ENCODE results near the gene TMIGD3.

TMIGD3 gene

GRCh38 chr1:111507411-111508201, 4.2 kb upstream of the TMIGD3 start:
- DNase-seq = peak; percentile 61

GRCh38 chr1:111506561-111506960, 3.1 kb upstream of the TMIGD3 start:
- no peak for DNase-seq

DNA sequence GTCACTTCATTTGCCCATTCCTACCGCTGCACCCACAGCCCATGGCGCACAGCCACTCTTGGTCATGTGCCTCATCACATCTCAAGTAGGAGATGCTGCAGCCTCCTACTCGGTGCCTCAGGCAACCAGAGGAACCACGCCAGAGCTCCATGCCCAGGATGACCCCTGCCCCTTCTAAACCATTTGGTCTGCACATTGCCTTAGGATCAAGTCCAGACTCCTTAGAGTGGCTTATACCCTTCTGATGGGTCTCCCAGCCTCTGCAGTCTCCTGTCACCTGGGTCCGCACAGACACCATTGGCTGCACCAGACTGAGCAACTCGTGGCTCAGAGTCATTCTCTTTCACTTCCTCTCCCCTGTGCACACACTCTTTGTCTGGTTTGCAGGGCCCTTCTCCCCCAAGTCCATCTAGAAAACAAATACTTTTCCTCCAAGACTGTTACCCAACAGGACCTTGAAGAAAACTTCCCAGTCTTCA, 2.2 kb upstream of the TMIGD3 start:
- DNase-seq = no peak

GRCh38 chr1:111504097-111504496, 664 bp upstream of the TMIGD3 start:
- DNase-seq = no peak

- DNase-seq = no peak
These were observed 1.8 kb downstream of the TMIGD3 start for GRCh38 chr1:111501645-111502044.

DNA sequence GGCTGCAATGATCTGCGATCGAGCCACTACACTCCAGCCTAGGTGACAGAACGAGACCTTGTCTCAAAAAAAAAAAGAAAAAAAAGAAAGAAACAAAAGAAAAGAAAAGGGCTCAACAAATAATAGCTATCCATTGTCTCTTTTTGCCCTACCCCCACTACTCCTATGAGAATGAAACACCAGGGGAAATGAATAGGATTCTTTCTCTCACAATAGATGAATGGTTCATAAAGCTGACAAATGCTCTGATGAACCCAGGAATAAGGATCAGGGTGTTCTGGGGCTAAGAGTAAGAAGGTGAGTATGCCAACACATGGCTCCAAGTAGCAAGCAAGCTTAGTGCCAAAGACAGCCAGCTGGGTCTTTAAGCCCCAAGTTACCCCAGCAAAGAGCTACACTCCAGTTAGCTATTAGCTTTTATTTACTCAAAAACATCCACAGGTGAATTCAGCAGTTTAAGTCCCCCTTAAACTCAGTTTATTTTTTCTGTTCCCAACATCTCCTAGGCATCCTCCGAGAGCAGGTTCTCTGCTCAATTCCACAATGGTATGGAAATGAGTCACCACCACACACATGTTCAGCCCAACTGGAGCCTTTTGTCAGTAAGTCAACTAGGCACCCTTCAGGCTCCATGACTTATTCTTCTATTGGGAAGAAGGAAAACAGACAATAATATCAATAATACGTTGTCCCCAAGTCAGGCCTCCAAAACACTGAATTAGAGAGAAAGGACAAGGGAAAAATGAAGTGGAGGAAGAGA, 4.2 kb downstream of the TMIGD3 start:
- no peak for DNase-seq

DNA sequence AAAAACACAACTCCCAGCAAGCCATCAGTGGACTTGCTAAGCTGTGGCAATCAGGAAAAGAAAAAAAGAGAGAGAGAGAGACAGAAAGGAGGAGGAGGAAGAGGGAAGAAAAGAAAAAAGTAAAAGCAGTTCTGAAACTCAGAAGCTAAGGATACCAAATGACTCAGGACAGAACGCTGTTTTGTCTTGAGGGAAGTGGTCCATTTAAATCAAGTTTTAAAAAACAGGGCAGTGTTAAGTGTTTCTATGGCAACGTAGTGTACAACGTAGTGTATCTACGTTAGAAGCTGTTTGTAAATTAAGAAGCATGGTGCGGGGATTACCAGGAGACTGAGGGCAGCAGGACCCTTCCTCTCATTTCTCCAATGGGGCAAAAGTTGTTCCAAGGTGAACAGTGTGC, 5.8 kb downstream of the TMIGD3 start:
- DNase-seq = no peak

GRCh38 chr1:111496398-111496797, 7.0 kb downstream of the TMIGD3 start:
- no peak for DNase-seq

GRCh38 chr1:111491070-111491469, 12.4 kb downstream of the TMIGD3 start:
- DNase-seq = no peak

DNA sequence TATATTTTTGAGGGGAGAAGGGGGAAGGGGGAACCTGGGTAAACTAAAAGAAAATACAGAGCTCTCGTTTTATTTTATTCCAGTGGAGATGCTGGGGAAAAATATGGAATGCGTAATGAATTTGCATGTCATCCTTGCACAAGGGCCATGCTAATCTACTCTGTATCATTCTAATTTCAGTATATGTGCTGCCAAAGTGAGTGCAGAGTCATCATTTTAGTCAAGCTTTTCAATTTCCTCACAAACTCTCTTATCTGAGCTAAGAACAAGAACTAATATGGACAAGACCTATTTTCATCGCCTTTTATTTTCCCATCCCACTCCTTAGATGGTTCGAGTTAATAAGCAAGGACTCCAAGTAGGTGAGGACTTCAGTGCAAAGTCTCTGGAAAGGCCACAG, 13.2 kb downstream of the TMIGD3 start:
- DNase-seq = no peak

DNA sequence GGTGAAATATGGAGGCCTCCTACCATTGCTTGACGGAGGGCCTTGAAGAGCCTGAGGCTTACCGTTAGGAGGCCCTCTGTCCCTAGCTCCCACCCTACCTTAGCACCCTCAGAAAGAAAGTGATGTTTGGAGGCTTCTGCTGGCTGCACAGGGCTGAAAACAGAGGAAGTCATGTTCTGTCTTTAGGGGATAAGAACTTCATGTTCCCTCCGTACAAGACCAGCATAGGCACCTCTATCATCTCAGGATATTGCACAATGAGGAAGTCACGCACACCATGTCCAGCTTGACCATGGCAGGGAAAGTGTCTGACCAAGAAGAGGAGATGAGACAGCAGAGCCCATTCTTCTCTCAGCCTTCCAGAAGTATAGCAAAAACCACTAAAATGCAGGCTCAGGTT, 13.8 kb downstream of the TMIGD3 start:
- no peak for DNase-seq

DNA sequence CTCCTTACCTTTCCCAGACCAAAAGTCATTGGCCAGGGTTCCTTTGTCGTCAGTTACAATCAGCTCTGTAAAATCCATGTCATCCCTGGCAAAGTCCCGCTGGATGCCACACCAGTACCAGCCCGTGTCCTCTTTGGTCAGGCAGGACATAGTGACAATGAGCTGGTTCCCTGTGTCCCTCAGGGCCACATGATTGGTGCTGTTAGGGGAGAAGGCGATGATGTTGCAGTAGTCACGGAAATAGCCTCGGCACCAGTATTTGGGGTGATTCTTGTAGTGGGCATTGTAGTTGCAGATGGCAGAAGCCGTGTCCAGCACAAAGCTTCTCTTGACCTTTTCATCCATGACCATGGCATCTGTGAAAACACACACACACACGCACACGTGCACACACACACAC, 14.8 kb downstream of the TMIGD3 start:
- no peak for DNase-seq

DNA sequence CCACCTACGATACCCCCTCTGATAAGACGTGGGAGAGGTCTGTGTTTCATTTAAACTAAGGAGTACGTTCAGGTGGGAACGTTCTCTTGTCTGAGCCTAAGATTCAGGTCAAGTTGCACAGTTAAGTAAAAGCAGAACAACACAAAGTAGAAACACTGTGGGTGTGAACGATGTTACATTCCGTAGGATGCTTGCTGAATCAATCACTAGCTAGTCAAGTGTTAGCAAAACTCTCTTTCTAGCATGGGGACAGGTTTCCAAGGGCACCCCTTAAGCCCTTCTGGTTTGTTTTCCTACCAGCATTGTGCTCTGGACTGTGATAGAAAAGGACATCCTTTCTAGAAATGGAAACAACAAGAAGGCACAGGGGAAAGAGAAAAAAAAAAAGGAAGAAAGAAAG, 16.3 kb downstream of the TMIGD3 start:
- DNase-seq = no peak

DNA sequence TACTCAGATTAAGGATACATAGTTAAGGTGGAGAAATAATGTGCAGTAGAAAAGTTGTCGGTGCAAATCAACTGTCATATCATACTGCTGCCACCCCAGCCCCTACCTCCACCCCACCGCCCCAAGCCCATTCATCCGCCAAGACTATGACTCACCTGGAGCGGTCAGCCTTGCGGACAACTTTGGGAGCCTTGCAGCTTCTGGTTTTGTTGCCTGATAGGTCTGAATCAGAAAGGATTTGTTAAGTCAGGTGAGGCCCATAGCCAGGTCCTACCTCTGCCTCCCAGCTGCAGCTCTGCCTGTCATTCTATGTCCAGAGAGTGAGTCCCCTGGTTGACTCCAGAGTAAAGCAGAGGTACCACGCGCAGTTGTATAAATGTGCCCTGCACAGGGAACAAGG, 17.0 kb downstream of the TMIGD3 start:
- DNase-seq = no peak

DNA sequence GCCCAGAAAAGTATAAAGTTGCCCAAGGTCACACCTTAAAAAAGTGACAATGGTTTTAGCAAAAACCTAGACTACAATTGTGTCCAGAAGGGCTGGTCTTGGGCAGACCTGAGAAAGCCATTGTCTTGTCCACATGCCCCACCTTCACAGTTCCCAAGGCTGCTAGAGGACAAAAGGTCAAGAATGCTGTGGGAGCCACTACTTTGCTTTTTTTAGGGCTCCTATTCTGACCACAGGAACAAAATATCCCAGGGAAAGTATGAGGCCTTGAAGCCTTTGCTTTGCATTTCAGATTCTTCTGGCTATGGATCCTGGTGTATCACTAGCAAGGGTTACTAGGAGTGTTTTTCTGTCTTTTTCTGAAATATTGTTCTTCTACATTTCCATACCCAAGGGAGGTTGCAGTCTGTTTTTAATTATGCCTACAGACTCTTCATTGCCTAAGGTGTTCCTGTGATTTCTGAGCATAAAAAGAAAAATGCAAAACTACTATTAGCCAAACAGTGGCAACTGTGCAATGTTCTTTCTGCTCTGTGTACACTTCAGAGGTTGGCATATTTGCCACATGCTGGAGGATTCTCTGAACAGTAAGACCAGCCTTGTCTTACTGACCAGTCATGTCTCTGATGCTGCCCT, 18.9 kb downstream of the TMIGD3 start:
- DNase-seq = no peak

GRCh38 chr1:111483876-111484275, 19.6 kb downstream of the TMIGD3 start:
- no peak for DNase-seq

- DNase-seq = no peak
These were observed 20.3 kb downstream of the TMIGD3 start for GRCh38 chr1:111483166-111483565.

- DNase-seq = no peak
These were observed 21.8 kb downstream of the TMIGD3 start for GRCh38 chr1:111481387-111482221.

GRCh38 chr1:111480674-111481073, 22.8 kb downstream of the TMIGD3 start:
- no peak for DNase-seq

DNA sequence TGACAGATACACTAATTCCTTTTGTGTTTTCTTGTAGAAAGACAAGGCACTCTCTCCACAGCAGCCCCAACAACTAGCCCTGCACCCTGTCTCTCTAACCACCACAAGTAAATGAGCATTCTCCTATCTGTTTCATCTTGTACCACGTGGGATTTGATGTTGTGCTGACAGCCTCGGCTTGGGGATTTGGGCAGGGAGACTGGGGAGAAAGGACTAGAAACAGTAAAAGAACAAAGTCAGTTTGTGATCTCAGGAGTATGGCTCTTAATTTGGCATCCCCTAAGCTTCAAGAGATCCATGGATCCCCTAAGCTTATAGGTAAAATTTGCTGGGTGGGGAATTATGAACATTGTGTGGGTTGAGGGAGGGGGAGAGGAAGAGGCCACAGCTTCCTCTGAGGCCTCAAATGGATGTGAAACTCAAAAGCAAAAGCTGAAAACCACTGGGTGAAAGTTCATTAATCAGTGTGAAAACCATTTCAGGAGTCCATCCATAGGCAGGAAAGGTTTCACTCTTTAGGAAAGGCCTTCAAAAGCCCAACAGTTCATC, 26.6 kb downstream of the TMIGD3 start:
- no peak for DNase-seq

GRCh38 chr1:111476214-111476613, 27.2 kb downstream of the TMIGD3 start:
- DNase-seq = no peak

DNA sequence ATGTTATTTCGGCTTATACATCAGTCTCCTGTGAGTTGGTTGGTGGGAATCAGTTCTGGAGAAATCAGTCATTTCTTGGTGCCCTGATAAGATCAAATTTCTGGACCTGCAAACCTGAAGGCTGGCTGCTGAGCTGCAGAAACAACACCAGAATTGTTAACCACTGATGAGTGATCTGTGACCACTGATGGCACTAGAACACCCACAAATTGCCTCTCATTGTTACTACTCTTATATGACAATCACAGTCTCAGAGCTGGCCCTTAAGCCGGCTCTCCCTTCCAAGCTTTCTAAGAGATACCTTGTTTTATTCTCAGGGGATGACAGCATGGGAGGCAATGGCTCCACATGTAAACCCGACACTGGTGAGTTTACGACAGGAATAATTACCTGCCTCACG, 27.7 kb downstream of the TMIGD3 start:
- DNase-seq = no peak

DNA sequence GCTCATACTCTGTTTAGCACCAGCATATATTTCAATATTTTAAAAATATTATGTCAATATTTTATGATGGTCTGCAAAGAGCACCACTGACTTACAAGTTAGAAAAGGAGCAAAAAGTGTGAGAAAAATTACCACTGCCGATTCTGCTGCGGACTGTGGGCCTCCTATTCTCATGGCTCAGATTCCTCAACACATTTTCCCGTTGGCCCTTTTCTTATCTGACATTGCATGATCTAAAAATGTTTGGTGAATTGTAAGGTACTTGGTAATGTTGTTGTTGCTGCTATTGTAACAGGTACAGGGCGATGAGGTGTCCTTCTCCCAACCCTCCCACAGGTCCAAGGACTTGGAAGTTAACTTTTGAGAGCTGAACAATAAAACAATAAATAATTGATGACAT, 28.9 kb downstream of the TMIGD3 start:
- DNase-seq = no peak
